HepG2 (cell line): ENCODE results near the gene C5AR2. TPM values are rescaled to one million over a fixed set of nuclear protein-coding genes. Genes with fewer than 3 reads are reported as not detected.
A peak's percentile ranks its signal among the peaks of the same experiment; 100 is the strongest.

Source experiments
- ARID3A ChIP-seq: IDR thresholded peaks from 2 replicates; pipeline ENCODE4 v1.6.1; 2012; ENCODE audit warnings: low read depth, low read length, improper control_type of control experiment
- E2F1 ChIP-seq: sonication (generic); formaldehyde crosslinking; IDR thresholded peaks from 2 replicates; pipeline ENCODE4 v1.5.0; 2020; ENCODE audit warnings: missing genetic modification reagents
- FOXC1 ChIP-seq: sonication (generic); formaldehyde crosslinking; IDR thresholded peaks from 2 replicates; pipeline ENCODE4 v1.8.0; 2022; ENCODE audit warnings: mild to moderate bottlenecking, missing genetic modification reagents, borderline replicate concordance
- KMT2B ChIP-seq: IDR thresholded peaks from 2 replicates; pipeline ENCODE4 v1.6.1; 2016; ENCODE audit warnings: missing genetic modification reagents, missing compliant biosample characterization
- MIER2 ChIP-seq: IDR thresholded peaks from 2 replicates; pipeline ENCODE4 v1.6.1; 2016; ENCODE audit warnings: missing biosample characterization, missing genetic modification reagents
- NFIC ChIP-seq: IDR thresholded peaks from 2 replicates; pipeline ENCODE4 v1.6.1; 2012; ENCODE audit warnings: mild to moderate bottlenecking, low read length, inconsistent platforms
- NR2F1 ChIP-seq, 2 experiments: fragments of 450-650 bp in 1 of 2; formaldehyde crosslinking in 1 of 2; IDR thresholded peaks; 2 replicates each; pipeline versions ENCODE4 v1.5.0 to v1.6.1; 2016 to 2020; ENCODE audit warnings: mild to moderate bottlenecking in 1 of 2, missing compliant biosample characterization in 1 of 2, missing genetic modification reagents in 1 of 2, moderate library complexity in 1 of 2
- NR3C1 ChIP-seq: sonication (generic); formaldehyde crosslinking; IDR thresholded peaks from 2 replicates; pipeline ENCODE4 v1.4.0; 2020; ENCODE audit warnings: missing genetic modification reagents
- NRL ChIP-seq: sonication (generic); formaldehyde crosslinking; IDR thresholded peaks from 2 replicates; pipeline ENCODE4 v1.5.0; 2020; ENCODE audit warnings: missing genetic modification reagents, mild to moderate bottlenecking, moderate library complexity, borderline replicate concordance
- PRDM15 ChIP-seq: sonication (generic); formaldehyde crosslinking; IDR thresholded peaks from 2 replicates; pipeline ENCODE4 v1.4.0; 2020; ENCODE audit warnings: missing genetic modification reagents
- REL ChIP-seq: sonication (generic); formaldehyde crosslinking; conservative IDR thresholded peaks from 2 replicates; pipeline ENCODE4 v1.8.0; 2022; ENCODE audit warnings: mild to moderate bottlenecking, missing genetic modification reagents, moderate library complexity
- REXO4 ChIP-seq: sonication (generic); formaldehyde crosslinking; IDR thresholded peaks from 2 replicates; pipeline ENCODE4 v1.8.0; 2022; ENCODE audit warnings: missing genetic modification reagents, mild to moderate bottlenecking, borderline replicate concordance
- USF2 ChIP-seq, 2 experiments: sonication (generic) in 1 of 2; formaldehyde crosslinking in 1 of 2; IDR thresholded peaks; 2 replicates each; pipeline versions ENCODE4 v1.5.1 to v1.6.1; 2011 to 2020; ENCODE audit warnings: borderline replicate concordance in 1 of 2, low read depth in 1 of 2, low read length in 1 of 2, mild to moderate bottlenecking in 1 of 2, missing genetic modification reagents in 1 of 2, moderate library complexity in 1 of 2
- ZBTB14 ChIP-seq: sonication (generic); formaldehyde crosslinking; IDR thresholded peaks from 2 replicates; pipeline ENCODE4 v1.4.0; 2020; ENCODE audit warnings: missing genetic modification reagents
- ZFP37 ChIP-seq: sonication (generic); formaldehyde crosslinking; IDR thresholded peaks from 2 replicates; pipeline ENCODE4 v1.4.0; 2020; ENCODE audit warnings: missing genetic modification reagents, borderline replicate concordance
- ZNF512B ChIP-seq: sonication (generic); formaldehyde crosslinking; IDR thresholded peaks from 2 replicates; pipeline ENCODE4 v1.5.1; 2020; ENCODE audit warnings: missing genetic modification reagents, mild to moderate bottlenecking, borderline replicate concordance
- polyA plus RNA-seq, 8 experiments: library from polyadenylated mRNA; depleted of rRNA in 3 of 8; stranded (reverse) in 7 of 8; unstranded in 1 of 8; fragments of >200 nt; fragmentation: Illumina TruSeq in 4 of 8; extraction: Trizol in 4 of 8; gene quantifications; 2 replicates each; pipeline versions ENCODE4 v1.2.1 to v1.2.3, GENCODE V29; 2011 to 2016; ENCODE audit warnings: low read depth in 4 of 8, missing spikeins in 1 of 8, mixed read lengths in 1 of 8; ENCODE audit not compliant: insufficient read depth in 1 of 8
- total RNA-seq, 5 experiments: library from RNA; depleted of rRNA; stranded (reverse); fragments of >200 nt; fragmentation: Illumina TruSeq; extraction: Trizol; gene quantifications; 2 replicates each; pipeline ENCODE4 v1.2.3, GENCODE V29; 2016; ENCODE audit warnings: low read depth in 1 of 5

Gene C5AR2
- total and polyA plus RNA-seq, 2 of the 13 experiments (the other 11 are each of a cell fraction or from before 2014, with no cell fraction given) = 0.09 to 0.24 TPM

- TF ChIP-seq ZNF512B (CRISPR knock-in tag) (no peak), REL (0 out of 2 replicates have a peak, but pooled peaks have one; percentile 58), REXO4 (no peak), ZFP37 (no peak), ARID3A (no peak), MIER2 (no peak), E2F1 (CRISPR knock-in tag) (no peak), NFIC (no peak; the same call in 1 of the 2 replicates), NR2F1 (CRISPR knock-in tag; IDR thresholded peaks at IDR 0.05) (no peak), KMT2B (CRISPR knock-in tag) (no peak), FOXC1 (CRISPR knock-in tag) (peak; percentile 41; the same call in 1 of the 2 replicates), NRL (CRISPR knock-in tag) (peak; percentile 88), PRDM15 (no peak), ZBTB14 (CRISPR knock-in tag) (no peak), USF2 (IDR thresholded peaks at IDR 0.05; ENCODE audit: low read depth, low read length) (no peak), USF2 (CRISPR knock-in tag; IDR thresholded peaks at IDR 0.05; ENCODE audit: borderline replicate concordance) (peak; percentile 27; the same call in 1 of the 2 replicates), NR3C1 (CRISPR knock-in tag) (no peak)
Observed at GRCh38 chr19:47353307-47353712, 21.3 kb downstream of the C5AR2 start (continued).
